IPS-20b (cell line): ENCODE results near the gene ZNF112.
A peak's percentile ranks its signal among the peaks of the same experiment; 100 is the strongest.

Experiments
- H3K27ac ChIP-seq: one replicate; pipeline ENCODE4 v1.5.1; 2013; ENCODE audit warnings: low read length
- H3K27me3 ChIP-seq: 2 replicates; pipeline ENCODE4 v1.6.1; 2013; ENCODE audit warnings: mild to moderate bottlenecking, low read length, inconsistent platforms; ENCODE audit not compliant: insufficient read depth
- H3K36me3 ChIP-seq: 2 replicates; pipeline ENCODE4 v1.6.1; 2013; ENCODE audit warnings: low read depth, mild to moderate bottlenecking, inconsistent platforms, low read length, moderate library complexity; ENCODE audit not compliant: insufficient read depth
- H3K4me1 ChIP-seq: 2 replicates; pipeline ENCODE4 v1.6.1; 2013; ENCODE audit warnings: mild to moderate bottlenecking, control low read depth, inconsistent platforms, low read length, moderate library complexity; ENCODE audit not compliant: insufficient read depth
- H3K4me3 ChIP-seq: 2 replicates; pipeline ENCODE4 v1.5.1; 2013; ENCODE audit warnings: mild to moderate bottlenecking, low read length, inconsistent platforms
- H3K9ac ChIP-seq: 2 replicates; pipeline ENCODE4 v1.6.1; 2013; ENCODE audit warnings: low read depth, mild to moderate bottlenecking, inconsistent platforms, low read length, moderate library complexity
- H3K9me3 ChIP-seq: 2 replicates; pipeline ENCODE4 v1.6.1; 2013; ENCODE audit warnings: mild to moderate bottlenecking, low read depth, low read length, inconsistent platforms; ENCODE audit not compliant: insufficient read depth

Gene ZNF112

DNA sequence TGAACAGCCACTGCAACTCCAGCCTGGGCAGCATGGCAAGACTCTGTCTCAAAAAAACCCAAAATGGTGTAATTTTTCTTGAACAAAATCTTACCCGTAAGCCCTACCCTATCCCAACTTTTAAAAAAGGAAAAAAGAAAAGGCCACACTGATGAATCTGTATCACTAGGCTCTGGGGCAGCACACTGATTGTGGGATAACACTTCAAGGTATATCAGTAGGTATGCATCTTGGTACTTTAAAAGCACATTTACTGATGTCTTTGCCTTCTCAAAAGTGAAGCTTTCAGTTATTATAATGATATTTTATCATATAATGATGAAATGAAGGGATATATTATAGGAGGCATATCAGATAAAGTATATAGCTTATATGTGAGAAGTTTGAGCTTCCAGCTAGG lies 24.3 kb downstream of the ZNF112 start:
- H3K27me3 ChIP-seq, result no peaks in the 10 kb centered on the region
- H3K27ac ChIP-seq, result no peak overlapping the region
- peaks cover 60% of the 10 kb centered on the region for H3K36me3 ChIP-seq
- peaks cover 98% of the 10 kb centered on the region for H3K9me3 ChIP-seq
- H3K4me3 ChIP-seq, result no peak overlapping the region
- H3K4me1 ChIP-seq, result no peaks in the 10 kb centered on the region
- H3K9ac ChIP-seq, result no peak overlapping the region

DNA sequence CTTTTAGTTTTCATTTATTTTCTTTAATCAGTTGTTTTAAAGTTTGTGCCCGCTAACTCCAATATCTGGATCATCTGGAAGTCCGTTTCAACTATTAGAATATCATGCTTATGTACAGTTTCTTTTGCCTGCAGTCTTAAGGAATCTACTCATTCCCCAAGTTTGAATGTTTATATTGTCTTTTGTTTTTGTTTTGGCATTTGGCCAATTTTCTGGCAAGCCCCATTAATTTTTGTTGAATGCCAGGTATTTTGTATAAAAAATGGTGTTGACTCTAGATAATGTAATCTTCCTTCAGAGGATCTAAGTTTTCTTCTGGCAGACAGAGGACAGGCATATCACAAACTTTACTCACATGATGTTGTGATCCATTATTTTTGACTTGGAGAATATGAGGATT lies 40.6 kb downstream of the ZNF112 start:
- Histone ChIP-seq H3K4me3 (no peak overlapping the region), H3K27ac (no peak overlapping the region), H3K4me1 (no peaks in the 10 kb centered on the region), H3K9ac (no peak overlapping the region), H3K36me3 (no peaks in the 10 kb centered on the region), H3K27me3 (no peaks in the 10 kb centered on the region), H3K9me3 (peaks cover 84% of the 10 kb centered on the region)

DNA sequence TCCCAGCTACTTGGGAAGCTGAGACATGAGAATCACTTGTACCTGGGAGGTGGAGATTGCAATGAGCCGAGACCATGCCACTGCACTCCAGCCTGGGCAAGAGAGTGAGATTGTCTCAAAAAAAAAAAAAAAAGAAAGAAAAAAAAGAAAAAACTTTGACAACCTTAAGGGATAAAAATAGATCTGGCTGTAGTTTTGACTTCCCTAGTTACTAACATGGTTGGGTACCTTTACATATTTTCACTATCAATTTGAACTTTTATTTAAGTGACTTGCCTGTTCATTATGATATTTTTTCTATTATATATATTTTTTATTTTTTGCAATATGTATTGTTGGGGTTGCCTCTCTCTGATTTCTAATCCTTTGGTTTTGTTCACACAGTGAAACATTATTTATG lies 43.2 kb downstream of the ZNF112 start:
- Histone ChIP-seq H3K27ac (no peak overlapping the region), H3K36me3 (no peaks in the 10 kb centered on the region), H3K9ac (no peak overlapping the region), H3K4me1 (no peaks in the 10 kb centered on the region), H3K27me3 (no peaks in the 10 kb centered on the region), H3K4me3 (no peak overlapping the region), H3K9me3 (peaks cover 82% of the 10 kb centered on the region)

DNA sequence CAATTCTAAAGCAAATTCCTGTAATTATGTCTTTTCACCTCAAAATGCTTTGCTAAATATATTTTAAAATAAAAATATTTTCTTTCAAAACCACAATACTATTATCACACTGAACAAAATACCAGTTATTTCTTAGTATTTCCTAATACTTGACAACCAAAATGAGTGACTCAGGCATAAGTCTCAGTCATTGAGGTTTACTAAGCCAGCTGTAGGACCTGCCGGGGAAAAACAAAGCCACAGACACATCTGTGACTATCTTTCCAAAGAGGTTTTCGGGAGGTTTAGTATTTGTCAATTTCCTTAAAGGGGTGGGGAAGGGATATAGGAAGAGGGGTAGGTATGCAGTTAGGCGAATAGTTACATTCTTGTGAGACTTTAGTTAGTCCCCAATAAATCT lies 48.5 kb downstream of the ZNF112 start:
- Histone ChIP-seq H3K36me3 (no peaks in the 10 kb centered on the region), H3K4me3 (no peak overlapping the region), H3K4me1 (no peaks in the 10 kb centered on the region), H3K27ac (no peak overlapping the region), H3K9ac (no peak overlapping the region), H3K9me3 (peaks cover 49% of the 10 kb centered on the region; the same call in 1 of the 2 replicates), H3K27me3 (no peaks in the 10 kb centered on the region; the same call in 1 of the 2 replicates)

DNA sequence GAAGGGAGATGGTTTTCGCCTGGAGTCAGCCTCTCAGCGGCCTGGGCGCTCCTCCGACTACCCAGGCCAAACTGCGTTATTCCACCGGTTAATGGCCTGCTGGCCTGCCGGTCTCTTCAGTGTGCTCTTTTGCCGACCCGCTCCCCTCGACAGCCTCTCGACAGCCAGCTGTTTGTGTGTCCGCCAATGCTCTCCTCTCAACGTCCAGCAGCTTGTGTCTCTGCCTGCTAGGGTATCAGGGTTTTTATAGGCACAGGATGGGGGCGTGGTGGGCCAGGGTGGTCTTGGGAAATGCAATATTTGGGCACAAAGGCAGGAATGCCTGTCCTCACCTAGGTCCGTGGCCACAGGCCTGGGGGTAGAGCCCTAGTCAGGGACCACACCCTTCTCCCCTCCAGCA lies 50.2 kb downstream of the ZNF112 start:
- Histone ChIP-seq H3K9ac (no peak overlapping the region), H3K36me3 (peaks cover 8% of the 10 kb centered on the region; the same call in 1 of the 2 replicates), H3K4me1 (no peaks in the 10 kb centered on the region), H3K4me3 (no peak overlapping the region), H3K9me3 (peaks cover 34% of the 10 kb centered on the region; the same call in 1 of the 2 replicates), H3K27me3 (no peaks in the 10 kb centered on the region; the same call in 1 of the 2 replicates), H3K27ac (no peak overlapping the region)

DNA sequence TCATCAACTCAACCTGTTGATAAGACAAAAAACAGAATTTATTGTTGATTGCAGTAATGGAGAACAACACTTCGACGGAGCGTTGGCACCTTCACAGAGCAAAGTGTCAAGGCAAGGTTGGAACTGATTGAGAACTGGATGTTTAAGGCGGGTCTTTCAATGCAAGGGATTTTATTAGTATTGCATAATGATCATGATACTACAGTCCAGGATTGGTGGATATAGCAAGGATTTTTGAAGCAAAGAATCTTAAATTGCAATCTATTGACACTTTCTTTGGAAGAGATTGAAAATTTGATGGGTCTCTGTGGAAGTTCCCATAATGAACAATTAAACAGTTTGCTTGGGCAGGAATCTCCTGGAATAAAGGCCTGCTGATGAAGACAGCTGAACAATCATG lies 51.0 kb downstream of the ZNF112 start:
- Histone ChIP-seq H3K36me3 (peaks cover 8% of the 10 kb centered on the region), H3K27ac (no peak overlapping the region), H3K4me1 (no peaks in the 10 kb centered on the region), H3K9me3 (peaks cover 27% of the 10 kb centered on the region; the same call in 1 of the 2 replicates), H3K27me3 (no peaks in the 10 kb centered on the region; the same call in 1 of the 2 replicates), H3K9ac (no peak overlapping the region), H3K4me3 (peak overlapping the region; percentile 93)

DNA sequence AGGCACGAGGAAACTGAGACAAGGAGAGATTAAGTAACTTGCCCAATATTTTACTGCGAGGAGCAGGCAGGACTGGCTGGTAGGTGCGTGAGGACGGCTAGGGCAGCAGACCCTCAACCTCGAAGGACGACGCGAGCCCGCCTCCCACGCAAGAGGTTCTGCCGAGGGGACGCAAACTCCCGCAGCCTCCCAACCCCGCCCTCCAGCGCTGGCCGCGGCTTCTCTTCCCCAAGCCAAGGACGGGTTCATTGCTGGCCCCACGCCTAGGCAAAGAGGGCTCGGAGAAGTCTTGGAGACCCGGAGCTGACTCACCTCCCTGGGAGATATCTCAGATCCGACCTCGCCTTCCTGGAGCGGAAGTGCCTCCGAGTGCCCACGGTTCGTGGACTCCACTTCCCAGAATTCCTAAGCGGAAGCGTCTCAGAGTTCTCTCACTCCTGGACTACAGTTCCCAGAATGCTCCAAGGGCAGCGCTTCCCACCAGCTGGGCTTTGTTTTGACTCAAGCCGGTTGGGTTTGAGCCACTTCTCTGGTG lies 51.8 kb downstream of the ZNF112 start, which contains the start of gene ZNF235:
Gene ZNF235 (minus strand): TSS at position 367 of the 535 bp plus-strand sequence. CDS start 1,621 bp downstream, outside the sequence.
- H3K4me3 ChIP-seq, result peak within 1 kb of the TSS; percentile 93
- no peaks in the 10 kb centered on the region for H3K4me1 ChIP-seq
- peak within 1 kb of the TSS; percentile 79 for H3K9ac ChIP-seq
- peaks cover 12% of the 10 kb centered on the region for H3K36me3 ChIP-seq
- H3K27ac ChIP-seq, result no peak within 1 kb of the TSS
- H3K9me3 ChIP-seq, result peaks cover 20% of the 10 kb centered on the region; the same call in 1 of the 2 replicates
- no peaks in the 10 kb centered on the region; the same call in 1 of the 2 replicates for H3K27me3 ChIP-seq

DNA sequence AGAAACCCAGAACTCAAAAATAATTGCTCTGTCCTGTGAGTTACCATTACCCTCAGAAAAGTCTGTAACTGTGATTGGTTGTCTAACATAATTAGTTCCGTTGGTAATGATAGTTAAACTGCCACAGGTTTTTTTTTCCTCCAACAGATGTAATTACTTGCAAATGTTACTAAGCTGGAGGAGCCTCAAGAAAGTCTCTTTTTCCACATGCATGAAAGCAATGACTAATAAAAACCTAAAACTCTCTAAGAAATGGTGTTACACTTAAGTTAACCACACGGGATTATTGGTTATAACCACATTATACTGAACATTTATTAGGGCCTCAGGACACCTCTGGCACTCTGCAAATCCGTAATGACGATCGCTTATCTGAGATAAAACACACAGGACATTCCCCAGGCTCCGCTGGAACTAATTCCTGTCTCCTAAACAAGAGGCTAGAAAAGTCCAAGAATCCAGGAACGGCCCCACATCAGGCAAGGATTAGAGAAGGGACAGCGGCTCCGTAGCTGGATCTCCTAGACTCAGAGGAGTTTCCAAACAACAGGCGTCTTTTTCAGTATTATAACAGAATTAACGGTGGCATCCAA lies 52.4 kb downstream of the ZNF112 start:
- H3K27ac ChIP-seq, result no peak overlapping the region
- peak overlapping the region; percentile 79 for H3K9ac ChIP-seq
- peak overlapping the region; percentile 93 for H3K4me3 ChIP-seq
- no peaks in the 10 kb centered on the region; the same call in 1 of the 2 replicates for H3K27me3 ChIP-seq
- H3K36me3 ChIP-seq, result peaks cover 19% of the 10 kb centered on the region
- peaks cover 15% of the 10 kb centered on the region; the same call in 1 of the 2 replicates for H3K9me3 ChIP-seq
- H3K4me1 ChIP-seq, result no peaks in the 10 kb centered on the region

DNA sequence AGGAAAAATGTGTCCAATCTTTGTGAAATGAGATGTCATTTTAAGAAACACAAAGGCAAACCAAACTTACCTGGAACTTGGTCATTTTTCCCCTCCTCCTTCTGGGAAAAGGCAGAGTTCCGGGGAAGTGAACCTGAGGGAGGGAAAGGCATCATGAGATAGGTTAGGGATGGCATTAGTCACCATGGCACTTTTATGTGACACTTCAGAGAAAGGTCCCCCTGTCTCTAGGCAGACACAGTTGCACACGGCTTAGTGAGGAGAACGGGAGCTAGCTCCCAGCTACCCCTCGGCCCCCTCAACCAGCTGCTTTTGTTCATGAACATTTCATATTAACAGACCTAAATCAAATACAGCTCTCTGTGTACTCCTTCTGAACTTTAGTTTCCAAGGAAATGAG lies 53.2 kb downstream of the ZNF112 start:
- H3K9me3 ChIP-seq, result peaks cover 9% of the 10 kb centered on the region; the same call in 1 of the 2 replicates
- peaks cover 26% of the 10 kb centered on the region for H3K36me3 ChIP-seq
- H3K4me1 ChIP-seq, result no peaks in the 10 kb centered on the region
- no peak overlapping the region for H3K9ac ChIP-seq
- H3K27me3 ChIP-seq, result no peaks in the 10 kb centered on the region; the same call in 1 of the 2 replicates
- H3K27ac ChIP-seq, result no peak overlapping the region
- peak overlapping the region; percentile 93; the same call in 1 of the 2 replicates for H3K4me3 ChIP-seq

DNA sequence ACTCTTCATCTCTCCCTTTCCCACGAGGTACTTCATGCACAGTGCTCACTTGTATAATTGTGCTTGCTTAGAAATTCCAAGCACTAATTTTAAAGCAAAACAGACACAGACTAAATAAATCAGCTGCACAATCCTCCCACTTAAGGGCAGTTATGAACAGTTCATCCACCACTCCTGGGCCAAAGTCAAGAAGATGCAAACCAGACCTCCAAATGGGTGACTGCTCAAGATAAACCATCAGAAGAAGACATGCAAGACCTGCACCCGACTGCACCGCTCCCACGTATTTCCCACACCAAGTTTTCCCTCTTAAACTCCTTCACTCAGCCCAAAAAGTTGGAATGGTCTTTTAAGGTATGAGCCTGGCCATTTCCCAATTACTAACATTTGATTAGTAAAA lies 71.5 kb downstream of the ZNF112 start:
- Histone ChIP-seq H3K4me3 (no peak overlapping the region), H3K4me1 (no peaks in the 10 kb centered on the region), H3K27me3 (no peaks in the 10 kb centered on the region), H3K9ac (no peak overlapping the region), H3K9me3 (peaks cover 82% of the 10 kb centered on the region; the same call in 1 of the 2 replicates), H3K27ac (no peak overlapping the region), H3K36me3 (peaks cover 31% of the 10 kb centered on the region)

DNA sequence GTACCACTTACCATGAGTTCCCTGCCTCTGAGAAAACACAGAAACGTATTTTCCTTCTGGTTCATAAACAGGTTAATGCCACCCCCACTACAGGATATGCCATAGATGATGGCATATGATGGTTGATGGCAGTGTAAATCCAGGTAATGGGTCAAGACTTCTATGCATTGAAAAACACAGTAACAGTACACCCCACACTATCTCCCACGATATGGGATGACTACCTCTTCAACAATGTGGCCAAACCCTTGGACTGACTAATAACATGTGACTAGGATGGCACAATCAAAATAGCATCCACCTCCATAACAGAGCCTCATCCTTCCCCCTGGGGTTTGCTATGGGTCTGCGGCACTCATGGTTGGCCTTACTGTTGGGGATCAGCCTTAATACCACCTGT lies 73.6 kb downstream of the ZNF112 start:
- no peaks in the 10 kb centered on the region for H3K27me3 ChIP-seq
- no peaks in the 10 kb centered on the region; the same call in 1 of the 2 replicates for H3K4me1 ChIP-seq
- H3K4me3 ChIP-seq, result no peak overlapping the region
- peaks cover 78% of the 10 kb centered on the region for H3K9me3 ChIP-seq
- no peak overlapping the region for H3K27ac ChIP-seq
- peaks cover 10% of the 10 kb centered on the region for H3K36me3 ChIP-seq
- H3K9ac ChIP-seq, result no peak overlapping the region

DNA sequence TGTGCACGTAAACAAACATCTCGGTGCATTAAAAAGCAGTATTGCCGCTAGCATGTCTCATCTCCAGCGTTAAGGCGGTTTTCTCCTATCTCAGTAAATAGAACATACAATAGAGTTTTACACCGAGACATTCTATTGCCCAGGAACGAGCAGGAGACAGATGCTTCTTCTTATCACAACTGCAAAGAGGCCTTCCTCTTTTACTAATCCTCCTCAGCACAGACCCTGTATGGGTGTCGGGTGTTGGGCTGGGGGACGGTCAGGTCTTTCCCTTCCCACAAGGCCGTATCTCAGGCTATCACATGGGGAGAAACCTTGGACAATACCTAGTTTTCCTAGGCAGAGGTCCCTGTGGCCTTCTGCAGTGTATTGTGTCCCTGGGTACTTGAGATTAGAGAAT lies 75.6 kb downstream of the ZNF112 start:
- Histone ChIP-seq H3K27me3 (no peaks in the 10 kb centered on the region), H3K4me1 (no peaks in the 10 kb centered on the region; the same call in 1 of the 2 replicates), H3K27ac (no peak overlapping the region), H3K36me3 (no peaks in the 10 kb centered on the region), H3K9ac (no peak overlapping the region), H3K4me3 (no peak overlapping the region), H3K9me3 (peaks cover 80% of the 10 kb centered on the region)
